ENCODE results near the gene LARP1. TPM values are rescaled to one million over a fixed set of nuclear protein-coding genes. Genes with fewer than 3 reads are reported as not detected.

The LARP1 gene
- total and polyA plus RNA-seq, 2 experiments from 2014 or later = 133 to 302 TPM

DNA sequence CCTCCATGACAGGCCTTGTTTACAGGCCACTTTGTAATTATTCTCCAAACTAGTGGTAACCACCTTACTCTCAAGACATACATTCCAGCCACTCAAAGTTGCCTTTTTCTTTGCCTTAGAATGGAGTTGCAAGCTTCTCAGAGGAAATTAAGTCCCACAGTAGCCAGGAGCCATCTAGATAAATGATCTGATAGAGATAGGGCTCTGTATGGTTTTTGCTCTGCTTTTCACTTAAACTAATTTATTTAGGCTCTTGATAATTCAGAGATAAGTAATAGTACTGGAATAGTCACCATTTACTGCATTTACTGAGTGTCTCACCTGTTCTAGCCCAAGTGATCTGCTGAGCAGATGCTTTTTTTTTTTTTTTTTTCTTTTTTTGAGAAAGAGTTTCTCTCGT, 7.5 kb downstream of the LARP1 start:
- no peak for ATAC-seq
- no peaks in the 10 kb centered on the region for H3K9me2 ChIP-seq (ENCODE audit: insufficient read depth)
- H3K27ac Mint-ChIP-seq = no peak overlapping the region; the same call in 1 of the 2 replicates
- no peaks in the 10 kb centered on the region for H3K36me3 ChIP-seq (ENCODE audit: insufficient read depth)
- no peak overlapping the region for H3K4me3 ChIP-seq
- H3F3A ChIP-seq (replicated peaks; ENCODE audit: low read depth) = peaks cover 14% of the 10 kb centered on the region
- peaks cover 4% of the 10 kb centered on the region for H3K27me3 Mint-ChIP-seq (ENCODE audit: insufficient read depth, low read depth, poor library complexity)
- no peaks in the 10 kb centered on the region for H3K9me3 Mint-ChIP-seq
- H4K20me1 ChIP-seq (replicated peaks; ENCODE audit: insufficient read depth) = peaks cover 96% of the 10 kb centered on the region
- no peak overlapping the region for H3K27ac ChIP-seq (ENCODE audit: low read depth)
- H3K36me3 Mint-ChIP-seq (ENCODE audit: low read depth) = peaks cover 8% of the 10 kb centered on the region; the same call in 2 of the 3 replicates
- peaks cover 100% of the 10 kb centered on the region for H3K79me2 ChIP-seq (replicated peaks; ENCODE audit: insufficient read depth)
- H2AFZ ChIP-seq = no peak overlapping the region
- no peaks in the 10 kb centered on the region for H3K27me3 ChIP-seq (ENCODE audit: insufficient read depth)
- H3K4me1 Mint-ChIP-seq = peaks cover 73% of the 10 kb centered on the region
- H3K4me1 ChIP-seq (ENCODE audit: insufficient read depth) = peaks cover 78% of the 10 kb centered on the region
- DNase-seq (ENCODE audit: low spot score) = no peak
- H3K4me3 Mint-ChIP-seq = no peak overlapping the region
- TF ChIP-seq EZH2 (IDR thresholded peaks at IDR 0.05; ENCODE audit: low read depth, unreplicated experiment) (no peak), NANOG (IDR thresholded peaks at IDR 0.05; ENCODE audit: borderline replicate concordance) (no peak), ZNF331 (CRISPR knock-in tag; IDR thresholded peaks at IDR 0.05; ENCODE audit: low read depth) (no peak), CREB1 (CRISPR knock-in tag; IDR thresholded peaks at IDR 0.05; ENCODE audit: low read depth) (no peak), POLR2AphosphoS5 (IDR thresholded peaks at IDR 0.05; ENCODE audit: low read depth) (no peak)
- TF ChIP-seq, protein P1, sequence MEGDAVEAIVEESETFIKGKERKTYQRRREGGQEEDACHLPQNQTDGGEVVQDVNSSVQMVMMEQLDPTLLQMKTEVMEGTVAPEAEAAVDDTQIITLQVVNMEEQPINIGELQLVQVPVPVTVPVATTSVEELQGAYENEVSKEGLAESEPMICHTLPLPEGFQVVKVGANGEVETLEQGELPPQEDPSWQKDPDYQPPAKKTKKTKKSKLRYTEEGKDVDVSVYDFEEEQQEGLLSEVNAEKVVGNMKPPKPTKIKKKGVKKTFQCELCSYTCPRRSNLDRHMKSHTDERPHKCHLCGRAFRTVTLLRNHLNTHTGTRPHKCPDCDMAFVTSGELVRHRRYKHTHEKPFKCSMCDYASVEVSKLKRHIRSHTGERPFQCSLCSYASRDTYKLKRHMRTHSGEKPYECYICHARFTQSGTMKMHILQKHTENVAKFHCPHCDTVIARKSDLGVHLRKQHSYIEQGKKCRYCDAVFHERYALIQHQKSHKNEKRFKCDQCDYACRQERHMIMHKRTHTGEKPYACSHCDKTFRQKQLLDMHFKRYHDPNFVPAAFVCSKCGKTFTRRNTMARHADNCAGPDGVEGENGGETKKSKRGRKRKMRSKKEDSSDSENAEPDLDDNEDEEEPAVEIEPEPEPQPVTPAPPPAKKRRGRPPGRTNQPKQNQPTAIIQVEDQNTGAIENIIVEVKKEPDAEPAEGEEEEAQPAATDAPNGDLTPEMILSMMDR (conservative IDR thresholded peaks at IDR 0.05; ENCODE audit: low read depth in 2 of 2) = no peak
- TF ChIP-seq, protein P2, sequence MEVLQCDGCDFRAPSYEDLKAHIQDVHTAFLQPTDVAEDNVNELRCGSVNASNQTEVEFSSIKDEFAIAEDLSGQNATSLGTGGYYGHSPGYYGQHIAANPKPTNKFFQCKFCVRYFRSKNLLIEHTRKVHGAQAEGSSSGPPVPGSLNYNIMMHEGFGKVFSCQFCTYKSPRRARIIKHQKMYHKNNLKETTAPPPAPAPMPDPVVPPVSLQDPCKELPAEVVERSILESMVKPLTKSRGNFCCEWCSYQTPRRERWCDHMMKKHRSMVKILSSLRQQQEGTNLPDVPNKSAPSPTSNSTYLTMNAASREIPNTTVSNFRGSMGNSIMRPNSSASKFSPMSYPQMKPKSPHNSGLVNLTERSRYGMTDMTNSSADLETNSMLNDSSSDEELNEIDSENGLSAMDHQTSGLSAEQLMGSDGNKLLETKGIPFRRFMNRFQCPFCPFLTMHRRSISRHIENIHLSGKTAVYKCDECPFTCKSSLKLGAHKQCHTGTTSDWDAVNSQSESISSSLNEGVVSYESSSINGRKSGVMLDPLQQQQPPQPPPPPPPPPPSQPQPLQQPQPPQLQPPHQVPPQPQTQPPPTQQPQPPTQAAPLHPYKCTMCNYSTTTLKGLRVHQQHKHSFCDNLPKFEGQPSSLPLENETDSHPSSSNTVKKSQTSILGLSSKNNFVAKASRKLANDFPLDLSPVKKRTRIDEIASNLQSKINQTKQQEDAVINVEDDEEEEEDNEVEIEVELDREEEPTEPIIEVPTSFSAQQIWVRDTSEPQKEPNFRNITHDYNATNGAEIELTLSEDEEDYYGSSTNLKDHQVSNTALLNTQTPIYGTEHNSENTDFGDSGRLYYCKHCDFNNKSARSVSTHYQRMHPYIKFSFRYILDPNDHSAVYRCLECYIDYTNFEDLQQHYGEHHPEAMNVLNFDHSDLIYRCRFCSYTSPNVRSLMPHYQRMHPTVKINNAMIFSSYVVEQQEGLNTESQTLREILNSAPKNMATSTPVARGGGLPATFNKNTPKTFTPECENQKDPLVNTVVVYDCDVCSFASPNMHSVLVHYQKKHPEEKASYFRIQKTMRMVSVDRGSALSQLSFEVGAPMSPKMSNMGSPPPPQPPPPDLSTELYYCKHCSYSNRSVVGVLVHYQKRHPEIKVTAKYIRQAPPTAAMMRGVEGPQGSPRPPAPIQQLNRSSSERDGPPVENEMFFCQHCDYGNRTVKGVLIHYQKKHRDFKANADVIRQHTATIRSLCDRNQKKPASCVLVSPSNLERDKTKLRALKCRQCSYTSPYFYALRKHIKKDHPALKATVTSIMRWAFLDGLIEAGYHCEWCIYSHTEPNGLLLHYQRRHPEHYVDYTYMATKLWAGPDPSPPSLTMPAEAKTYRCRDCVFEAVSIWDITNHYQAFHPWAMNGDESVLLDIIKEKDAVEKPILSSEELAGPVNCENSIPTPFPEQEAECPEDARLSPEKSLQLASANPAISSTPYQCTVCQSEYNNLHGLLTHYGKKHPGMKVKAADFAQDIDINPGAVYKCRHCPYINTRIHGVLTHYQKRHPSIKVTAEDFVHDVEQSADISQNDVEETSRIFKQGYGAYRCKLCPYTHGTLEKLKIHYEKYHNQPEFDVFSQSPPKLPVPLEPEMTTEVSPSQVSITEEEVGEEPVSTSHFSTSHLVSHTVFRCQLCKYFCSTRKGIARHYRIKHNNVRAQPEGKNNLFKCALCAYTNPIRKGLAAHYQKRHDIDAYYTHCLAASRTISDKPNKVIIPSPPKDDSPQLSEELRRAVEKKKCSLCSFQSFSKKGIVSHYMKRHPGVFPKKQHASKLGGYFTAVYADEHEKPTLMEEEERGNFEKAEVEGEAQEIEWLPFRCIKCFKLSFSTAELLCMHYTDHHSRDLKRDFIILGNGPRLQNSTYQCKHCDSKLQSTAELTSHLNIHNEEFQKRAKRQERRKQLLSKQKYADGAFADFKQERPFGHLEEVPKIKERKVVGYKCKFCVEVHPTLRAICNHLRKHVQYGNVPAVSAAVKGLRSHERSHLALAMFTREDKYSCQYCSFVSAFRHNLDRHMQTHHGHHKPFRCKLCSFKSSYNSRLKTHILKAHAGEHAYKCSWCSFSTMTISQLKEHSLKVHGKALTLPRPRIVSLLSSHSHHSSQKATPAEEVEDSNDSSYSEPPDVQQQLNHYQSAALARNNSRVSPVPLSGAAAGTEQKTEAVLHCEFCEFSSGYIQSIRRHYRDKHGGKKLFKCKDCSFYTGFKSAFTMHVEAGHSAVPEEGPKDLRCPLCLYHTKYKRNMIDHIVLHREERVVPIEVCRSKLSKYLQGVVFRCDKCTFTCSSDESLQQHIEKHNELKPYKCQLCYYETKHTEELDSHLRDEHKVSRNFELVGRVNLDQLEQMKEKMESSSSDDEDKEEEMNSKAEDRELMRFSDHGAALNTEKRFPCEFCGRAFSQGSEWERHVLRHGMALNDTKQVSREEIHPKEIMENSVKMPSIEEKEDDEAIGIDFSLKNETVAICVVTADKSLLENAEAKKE (CRISPR knock-in tag; IDR thresholded peaks at IDR 0.05) = no peak
- TF ChIP-seq, protein P3, sequence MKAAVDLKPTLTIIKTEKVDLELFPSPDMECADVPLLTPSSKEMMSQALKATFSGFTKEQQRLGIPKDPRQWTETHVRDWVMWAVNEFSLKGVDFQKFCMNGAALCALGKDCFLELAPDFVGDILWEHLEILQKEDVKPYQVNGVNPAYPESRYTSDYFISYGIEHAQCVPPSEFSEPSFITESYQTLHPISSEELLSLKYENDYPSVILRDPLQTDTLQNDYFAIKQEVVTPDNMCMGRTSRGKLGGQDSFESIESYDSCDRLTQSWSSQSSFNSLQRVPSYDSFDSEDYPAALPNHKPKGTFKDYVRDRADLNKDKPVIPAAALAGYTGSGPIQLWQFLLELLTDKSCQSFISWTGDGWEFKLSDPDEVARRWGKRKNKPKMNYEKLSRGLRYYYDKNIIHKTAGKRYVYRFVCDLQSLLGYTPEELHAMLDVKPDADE (IDR thresholded peaks at IDR 0.05) = no peak
- no peak overlapping the region for H3K4me2 ChIP-seq

Measured in GM23338 (cell line).